HG03108 (cell line): ENCODE measurements around the gene HECTD4.
"Not testable (repeated sequence)": the region's sequence is repeated elsewhere in the genome, so short reads cannot be mapped to it uniquely, and the experiment has no call there.

Source experiments
- ATAC-seq: cut with Tn5 transposase; IDR thresholded peaks from one replicate; pipeline ENCODE4 v1.9.1; 2021; ENCODE audit warnings: moderate library complexity; ENCODE audit not compliant: unreplicated experiment

HECTD4 gene

DNA sequence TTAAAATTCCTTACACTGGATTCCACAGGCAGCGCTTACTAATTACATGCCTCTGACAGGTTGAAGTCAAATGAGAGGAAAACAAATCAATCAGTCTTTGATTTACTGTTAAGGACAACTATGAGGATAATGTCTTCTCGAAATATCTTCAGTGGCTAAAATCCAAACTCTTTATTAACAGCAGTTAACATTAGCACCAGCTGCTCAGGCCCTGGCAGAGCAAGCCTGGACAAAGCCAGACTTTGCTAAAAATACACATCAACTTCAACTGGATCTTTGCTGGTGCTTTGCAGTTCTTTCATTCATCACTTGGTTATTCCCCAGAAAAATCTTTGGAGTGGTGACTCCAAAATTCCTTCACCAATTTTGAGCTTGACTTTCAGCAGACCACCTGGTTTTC is 98.7 kb downstream of the HECTD4 start:
- ATAC-seq = no peak

DNA sequence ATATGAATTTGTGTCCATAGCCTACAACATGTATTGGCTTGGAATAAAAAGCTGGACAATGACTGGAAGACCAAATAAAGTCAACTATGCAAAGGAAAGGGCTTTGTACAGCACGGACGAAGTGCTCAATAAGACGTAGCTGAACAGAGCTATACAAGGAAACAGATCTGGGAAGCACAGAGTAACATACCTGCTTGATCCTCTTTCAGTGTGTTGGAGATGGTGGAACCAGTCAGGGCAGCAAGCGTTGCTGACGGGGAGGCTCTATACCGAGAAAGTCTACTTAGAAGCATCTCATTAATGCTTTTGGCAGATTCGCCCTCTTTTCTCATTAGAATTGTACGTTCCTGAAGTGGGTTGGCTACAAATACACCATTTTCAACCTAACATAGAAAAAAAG is 99.3 kb downstream of the HECTD4 start:
- no peak for ATAC-seq

DNA sequence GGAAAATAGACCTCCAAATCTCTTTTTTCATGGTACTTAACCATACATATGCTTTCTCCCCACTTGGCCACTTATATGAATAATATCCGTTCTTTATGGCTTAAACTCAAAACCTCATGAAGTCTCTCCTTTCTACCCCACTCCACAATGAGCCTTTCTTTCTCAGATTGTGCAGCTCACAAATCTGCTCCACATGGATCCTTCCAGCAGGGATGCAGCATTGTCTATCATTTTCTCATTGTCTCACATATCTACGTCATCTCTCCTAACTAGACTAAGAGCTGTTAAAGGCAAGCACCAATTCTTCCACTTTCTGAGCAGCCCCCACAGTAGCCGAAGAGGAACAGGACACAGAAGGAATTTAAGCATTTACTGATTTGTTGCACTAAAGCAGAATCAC is 106.4 kb downstream of the HECTD4 start:
- no peak for ATAC-seq

DNA sequence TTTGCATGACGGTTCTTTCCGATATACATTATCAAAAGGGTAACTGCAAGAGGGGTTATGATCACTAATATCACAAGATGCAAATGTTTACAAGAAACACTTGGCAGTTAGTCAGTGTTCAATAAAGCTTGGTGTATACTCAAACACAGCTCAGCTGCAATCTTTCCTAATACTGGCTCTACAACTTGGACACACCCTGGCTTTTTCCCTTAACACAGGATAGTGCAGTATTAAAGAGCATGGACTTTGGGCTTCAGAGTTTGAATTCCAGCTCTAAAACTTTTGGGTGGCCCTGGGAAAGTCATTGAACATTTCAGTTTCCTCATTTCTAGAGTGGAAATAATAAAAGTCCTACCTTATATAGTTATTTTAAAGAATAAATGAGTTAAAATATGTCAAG is 107.0 kb downstream of the HECTD4 start:
- no peak for ATAC-seq

DNA sequence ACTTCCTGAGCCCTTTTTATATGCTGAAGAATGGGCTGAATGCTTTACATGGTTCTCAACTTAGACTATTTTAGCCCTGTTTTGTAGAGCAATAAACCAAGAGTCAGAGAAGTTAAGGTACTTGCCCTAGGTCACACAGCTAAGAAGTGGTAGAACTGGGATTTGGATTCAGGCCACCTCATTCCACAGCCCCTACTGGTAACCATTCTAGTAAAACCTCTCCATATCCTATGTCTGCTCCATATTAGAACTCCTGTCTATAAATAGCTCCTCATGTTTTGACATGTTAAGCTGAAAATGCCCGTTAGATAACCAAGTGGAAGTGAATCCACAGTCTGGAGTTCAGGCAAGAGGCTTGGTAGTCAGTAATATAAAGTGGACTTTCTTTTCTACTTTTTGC is 111.6 kb downstream of the HECTD4 start:
- ATAC-seq = no peak

GRCh38 chr12:112266473-112266872 is 115.8 kb downstream of the HECTD4 start:
- no peak for ATAC-seq

GRCh38 chr12:112261559-112261958 is 120.7 kb downstream of the HECTD4 start:
- ATAC-seq = no peak

DNA sequence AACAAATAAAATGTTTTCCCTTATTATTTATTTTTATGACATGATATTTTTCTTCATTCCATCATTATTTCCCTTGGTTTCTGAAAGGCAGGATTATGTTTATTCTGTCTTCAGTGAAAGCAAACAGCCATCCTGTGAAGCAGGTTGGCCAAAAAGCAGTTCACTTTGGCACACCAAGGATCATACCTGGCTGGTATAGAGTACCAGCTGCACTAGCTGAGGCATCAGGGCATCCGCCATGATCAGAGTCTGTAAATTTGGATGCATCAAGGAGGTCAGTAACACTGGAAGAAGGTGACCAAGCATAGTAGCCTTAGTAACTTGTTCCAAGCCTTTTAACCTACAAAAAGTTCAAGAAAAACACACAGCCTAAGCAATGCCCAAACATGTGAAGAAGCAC is 123.3 kb downstream of the HECTD4 start:
- no peak for ATAC-seq

- ATAC-seq = no peak
Observed at GRCh38 chr12:112256780-112257179, 125.5 kb downstream of the HECTD4 start.

DNA sequence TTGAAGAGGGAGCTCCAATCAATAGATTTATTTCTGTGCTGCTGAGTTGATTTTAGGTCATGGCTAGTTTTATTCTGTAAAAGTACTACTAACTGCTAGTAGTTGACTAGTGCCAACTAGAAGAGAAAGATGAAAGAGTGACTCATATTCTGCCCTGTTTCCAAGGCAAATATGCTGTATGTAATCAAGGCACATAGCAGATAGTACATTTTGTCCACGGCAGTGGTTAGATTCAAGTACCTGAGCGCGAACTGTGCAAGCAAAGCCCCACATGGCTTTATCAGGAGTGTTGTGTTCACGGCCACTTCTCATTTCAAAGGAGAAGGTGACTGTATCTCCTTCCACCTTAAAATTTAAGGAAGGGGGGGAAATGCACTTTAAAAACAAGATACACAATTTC is 130.0 kb downstream of the HECTD4 start:
- ATAC-seq = no peak

DNA sequence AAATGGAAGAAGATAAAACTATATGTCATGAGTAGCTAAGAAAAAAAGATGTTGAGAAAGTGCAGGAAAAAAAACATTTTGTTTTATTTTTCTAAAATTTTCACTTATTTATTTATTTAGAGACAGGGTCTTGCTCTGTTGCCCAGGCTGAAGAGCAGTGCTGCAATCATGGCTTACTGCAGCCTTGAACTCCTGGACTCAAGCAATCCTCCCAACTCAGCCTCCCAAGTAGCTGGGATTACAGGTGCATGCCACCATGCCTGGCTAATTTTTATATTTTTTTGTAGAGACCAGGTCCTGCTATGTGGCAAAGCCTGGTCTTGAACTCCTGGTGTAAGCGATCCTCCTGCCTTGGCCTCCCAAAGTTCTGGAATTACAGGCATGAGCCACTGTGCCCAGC is 137.3 kb downstream of the HECTD4 start:
- not testable (repeated sequence) for ATAC-seq

GRCh38 chr12:112243255-112244110 is 138.7 kb downstream of the HECTD4 start:
- no peak for ATAC-seq

DNA sequence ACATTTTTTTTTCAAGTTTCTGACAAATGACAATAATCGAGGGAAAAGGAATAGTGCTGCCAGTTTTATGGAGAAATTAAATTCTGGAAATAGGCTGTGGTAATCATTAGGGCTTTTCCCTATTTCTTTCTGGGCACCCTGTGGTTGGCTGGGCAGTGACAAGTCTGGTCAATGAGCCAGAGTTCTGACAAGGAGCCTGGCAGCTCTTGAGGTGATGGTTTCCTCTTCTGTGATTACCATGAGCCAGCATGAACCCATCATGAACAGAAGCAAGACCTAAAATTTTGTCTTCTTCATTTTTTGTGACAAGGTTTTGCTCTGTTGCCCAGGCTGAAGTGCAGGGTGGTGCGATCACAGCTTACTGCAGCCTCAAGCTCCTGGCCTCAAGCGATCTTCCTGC is 141.1 kb downstream of the HECTD4 start:
- ATAC-seq = no peak

DNA sequence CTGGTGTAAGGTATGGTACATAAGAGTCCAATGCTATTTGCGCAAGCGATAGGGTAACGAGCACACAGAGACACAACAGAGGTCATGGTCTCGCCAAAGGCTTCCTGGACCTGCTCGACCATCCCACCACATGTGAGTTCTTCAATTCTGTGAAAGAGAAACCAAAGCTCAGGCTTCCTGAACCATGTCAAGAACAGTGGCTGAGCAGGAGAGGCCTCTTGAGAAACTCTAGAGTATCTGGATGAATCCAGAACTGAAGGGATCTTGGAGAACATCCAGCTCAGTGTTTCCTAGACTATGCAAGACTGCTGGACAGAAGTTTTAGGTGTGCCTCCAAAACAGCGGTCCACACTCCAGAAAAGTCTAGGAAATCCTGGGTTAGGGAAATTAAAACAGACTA is 142.3 kb downstream of the HECTD4 start:
- no peak for ATAC-seq

DNA sequence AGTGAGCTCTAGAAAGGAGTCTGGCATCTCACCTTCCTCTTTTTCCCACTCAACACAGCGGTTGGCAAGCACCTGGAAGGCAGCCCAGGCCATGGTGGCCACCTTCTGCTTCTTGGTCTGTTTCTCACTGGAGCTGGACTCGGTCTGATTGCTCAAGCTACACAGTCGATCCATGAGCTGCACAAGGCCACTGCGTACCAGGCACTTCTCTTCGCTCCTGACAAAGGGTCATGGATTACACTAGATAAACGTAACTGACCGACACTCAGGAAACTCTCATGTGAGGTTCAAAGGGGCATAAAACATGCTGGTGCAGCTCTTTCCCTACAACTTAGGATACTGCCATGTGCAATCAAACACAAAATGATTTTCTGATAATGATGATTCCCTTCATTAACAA is 143.2 kb downstream of the HECTD4 start:
- ATAC-seq = no peak

- no peak for ATAC-seq
Observed at GRCh38 chr12:112238441-112238840, 143.8 kb downstream of the HECTD4 start.

GRCh38 chr12:112236786-112237185 is 145.4 kb downstream of the HECTD4 start:
- no peak for ATAC-seq

DNA sequence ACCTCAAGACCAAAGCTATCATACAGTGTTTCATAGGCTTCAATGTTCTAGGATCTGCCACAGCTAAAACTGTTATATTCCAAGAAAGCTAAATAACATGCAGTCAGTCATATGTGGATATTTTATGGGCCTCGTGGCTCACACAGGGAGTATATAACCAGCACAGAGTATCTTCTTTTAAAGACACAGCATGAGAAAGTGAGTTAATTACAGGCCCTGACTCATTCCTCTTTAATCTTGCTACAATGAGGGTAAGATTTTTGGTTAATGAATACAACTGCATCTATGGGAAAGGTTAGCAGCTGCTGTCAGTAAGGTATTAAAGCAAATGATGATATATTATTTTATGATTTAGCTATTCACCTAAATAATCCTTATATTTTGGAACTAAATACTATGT is 145.8 kb downstream of the HECTD4 start:
- ATAC-seq = no peak

DNA sequence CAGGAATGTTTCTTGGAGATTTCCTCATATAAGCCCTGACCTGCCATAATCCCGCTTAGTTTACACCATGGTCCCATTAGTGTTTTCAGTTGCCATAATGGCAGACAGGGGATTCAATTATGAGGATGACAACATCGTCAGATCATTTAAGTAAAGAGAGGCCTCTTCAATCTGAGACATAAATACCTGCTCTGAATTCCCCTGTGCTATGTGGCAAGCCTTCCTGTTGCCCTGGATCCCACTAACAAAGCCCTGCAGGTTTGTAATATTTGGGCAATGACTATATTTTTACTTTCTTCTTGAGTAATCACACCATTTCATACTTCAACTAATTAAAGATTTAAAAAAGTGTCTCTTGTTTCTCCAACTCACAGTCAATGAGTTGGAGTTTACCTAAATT is 147.9 kb downstream of the HECTD4 start:
- ATAC-seq = no peak

GRCh38 chr12:112233242-112233641 is 149.0 kb downstream of the HECTD4 start:
- no peak for ATAC-seq

- ATAC-seq = no peak
Observed at GRCh38 chr12:112230136-112230535, 152.1 kb downstream of the HECTD4 start.

DNA sequence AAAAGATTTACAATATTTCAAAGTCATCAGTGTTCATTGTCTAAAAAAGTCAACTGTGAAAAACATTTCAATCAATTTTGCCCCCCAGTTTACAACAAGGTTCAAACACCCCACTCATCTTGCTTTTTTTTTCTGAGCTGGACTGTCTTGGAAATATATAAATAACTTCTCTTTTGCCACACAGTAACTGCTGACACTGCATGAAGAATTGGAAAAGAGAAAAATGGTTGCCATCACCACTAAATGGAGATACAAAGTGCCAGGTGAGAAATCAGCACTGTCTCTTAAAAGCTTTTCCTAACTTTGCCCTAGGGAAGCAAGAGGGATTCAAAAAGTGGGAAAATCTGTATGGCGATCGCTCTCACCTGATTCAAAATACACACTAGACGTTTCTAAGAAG is 155.5 kb downstream of the HECTD4 start:
- ATAC-seq = no peak

- not testable (repeated sequence) for ATAC-seq
Observed at GRCh38 chr12:112220628-112221027, 161.6 kb downstream of the HECTD4 start.
